COLO668 (cell line): ENCODE data around the gene TMEM207.
A peak's percentile ranks its signal among the peaks of the same experiment; 100 is the strongest.

ENCODE experiments used
- DNase-seq: peaks from one replicate; lab custom pipeline; 2025; ENCODE audit not compliant: unreplicated experiment; lab: John Stamatoyannopoulos, UW

TMEM207 gene

DNA sequence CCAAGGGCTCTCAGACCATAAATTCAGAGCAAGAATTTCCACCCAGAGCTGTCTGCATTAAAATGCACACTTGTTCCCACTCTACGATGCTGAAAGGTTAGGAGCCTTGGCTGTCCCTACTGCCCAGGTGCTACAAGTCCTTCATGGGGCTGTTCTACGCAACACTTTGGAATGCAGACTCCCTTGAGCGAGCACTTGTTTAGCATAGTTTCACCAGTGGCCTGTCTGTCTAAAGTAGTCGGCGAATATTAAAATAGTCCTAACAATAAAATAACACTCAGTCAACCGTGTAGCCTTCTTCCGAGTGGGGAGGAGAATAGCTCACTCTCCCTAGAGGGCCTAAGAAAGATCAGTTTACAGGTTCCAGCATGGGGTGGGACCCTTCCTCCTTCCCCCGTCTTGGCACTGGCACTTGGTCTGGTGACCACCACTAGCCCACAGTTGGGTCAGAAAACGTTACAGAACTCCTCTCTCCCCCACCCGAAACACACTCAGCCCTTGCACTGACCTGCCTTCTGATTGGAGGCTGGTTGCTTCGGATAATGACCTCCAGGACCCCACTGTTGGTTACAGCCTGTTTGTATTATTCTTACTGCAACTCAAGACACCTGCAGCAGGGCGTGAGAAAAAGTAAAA is 62.0 kb downstream of the TMEM207 start, which contains the start of gene CLDN16:
Gene CLDN16 (plus strand): TSS at position 586 of the 636 bp plus-strand sequence. CDS start 167 bp downstream, outside the sequence.
- no peak for DNase-seq

DNA sequence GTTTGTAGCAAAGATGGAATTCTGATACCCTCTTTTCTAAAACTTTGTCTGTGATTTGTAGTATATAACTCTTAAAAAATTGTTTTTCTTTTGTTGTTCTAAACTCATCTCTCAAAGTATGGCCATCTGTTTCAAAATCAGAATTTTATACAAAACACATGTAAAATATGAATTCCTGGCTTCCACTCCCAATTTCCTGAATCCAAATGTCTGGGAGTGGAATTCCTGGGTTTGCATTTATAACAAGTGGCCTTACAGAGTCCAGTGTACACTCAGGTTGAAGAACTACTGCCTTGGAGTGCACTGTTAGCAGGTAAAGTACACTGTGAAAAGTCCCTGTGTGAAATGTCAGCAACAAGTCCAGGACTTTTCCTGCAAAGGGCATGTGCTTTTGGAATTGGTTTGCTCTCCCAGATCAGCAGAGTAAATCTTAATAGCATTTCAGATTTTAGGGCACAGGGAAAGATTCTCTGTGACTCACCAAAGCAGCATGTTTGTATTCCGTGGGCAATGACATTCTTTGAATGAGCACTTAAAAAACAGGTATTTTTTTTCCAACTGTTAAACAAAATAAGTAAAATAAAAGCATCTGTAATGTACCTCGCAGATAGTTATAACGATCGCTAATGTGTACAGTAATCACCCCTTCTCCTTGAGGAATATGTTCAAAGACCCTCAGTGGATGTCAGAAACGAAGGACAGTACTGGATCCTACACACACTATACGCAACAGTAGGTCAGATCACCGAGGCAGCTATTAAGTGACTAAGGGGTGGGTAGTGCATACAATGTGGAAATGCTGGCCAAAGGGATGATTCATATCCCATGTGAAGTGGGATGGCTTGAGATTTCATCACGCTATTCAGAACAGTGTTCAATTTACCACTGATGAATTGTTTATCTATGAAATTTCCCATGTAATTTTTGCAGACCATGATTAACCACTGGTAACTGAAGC is 63.7 kb downstream of the TMEM207 start:
- no peak for DNase-seq

DNA sequence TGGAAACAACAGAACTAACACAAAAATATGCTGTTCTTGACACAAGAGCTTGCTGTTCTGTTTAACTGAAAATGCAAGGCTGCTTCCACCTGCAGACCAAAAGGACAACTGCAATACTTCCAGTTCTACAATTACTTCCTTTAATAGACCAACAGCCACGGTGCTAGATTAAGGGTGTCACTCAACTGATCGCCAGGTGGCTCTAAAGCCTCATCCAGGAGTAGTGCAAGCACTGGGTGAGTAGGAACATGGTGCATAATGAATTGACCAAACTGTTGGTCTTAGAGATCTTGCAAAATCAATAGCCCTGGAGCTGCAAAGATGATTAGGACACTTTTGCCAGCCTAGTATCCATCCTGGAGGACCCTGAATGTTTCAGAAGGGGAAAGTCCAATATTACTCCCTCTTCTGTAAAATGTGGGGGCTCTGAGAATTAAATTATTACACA is 65.4 kb downstream of the TMEM207 start:
- DNase-seq: peak; percentile 3

DNA sequence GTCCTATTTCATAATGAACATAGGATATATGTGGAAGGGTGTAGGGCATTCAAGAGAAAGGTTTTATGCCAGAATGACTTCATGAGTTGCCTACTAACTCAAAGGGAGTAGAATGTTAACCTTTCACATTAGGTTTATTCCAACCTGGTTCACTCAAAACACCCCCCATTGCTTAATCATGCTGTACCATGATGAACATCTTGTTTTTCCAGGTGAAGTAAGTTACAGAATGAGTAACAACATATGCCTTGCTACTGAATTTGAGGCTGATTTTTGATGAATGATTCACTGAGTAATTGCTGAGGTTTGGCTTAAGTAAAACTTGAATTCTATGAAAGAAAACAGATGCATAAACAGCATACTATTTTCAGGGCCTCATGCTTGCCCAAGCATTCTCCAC is 67.6 kb downstream of the TMEM207 start:
- DNase-seq: no peak

DNA sequence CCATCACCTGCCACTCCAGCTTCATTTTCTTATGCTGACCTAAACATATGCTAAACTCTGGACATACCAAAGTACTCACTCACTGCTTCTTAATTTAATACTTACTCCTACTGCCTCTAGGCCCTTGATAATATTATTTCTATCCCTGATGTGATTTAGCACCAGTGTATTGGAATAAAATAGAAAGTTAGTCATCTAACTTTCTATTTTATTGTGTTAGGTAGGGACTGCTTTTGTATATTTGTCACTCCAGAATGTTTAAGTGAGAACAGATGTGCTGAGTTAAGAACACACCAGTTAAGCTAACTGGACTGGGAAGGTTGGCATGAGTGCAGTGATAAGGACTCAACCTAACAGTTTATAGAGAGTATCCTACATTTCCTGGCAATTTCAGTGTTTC is 68.3 kb downstream of the TMEM207 start:
- DNase-seq: no peak

DNA sequence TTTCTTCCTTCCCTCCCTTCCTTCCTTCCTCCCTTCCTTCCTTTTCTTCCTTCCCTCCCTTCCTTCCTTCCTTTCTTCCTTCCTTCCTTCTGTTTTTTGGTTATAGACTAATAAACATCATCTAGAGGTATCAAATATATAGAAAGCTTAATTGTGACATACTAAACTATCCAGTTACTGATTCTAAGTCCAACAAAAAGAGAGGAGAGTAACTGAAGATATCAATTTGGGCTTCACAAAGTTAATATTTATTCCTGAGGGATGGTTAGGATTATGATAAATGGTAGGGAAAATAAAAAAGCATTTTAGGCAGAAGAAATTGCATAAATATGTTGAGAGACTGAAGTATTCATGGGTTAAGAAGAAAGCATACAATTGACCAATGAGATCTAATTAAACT is 69.5 kb downstream of the TMEM207 start:
- DNase-seq: no peak
